ENCODE results near the gene TMEM8B. TPM values are rescaled to one million over a fixed set of nuclear protein-coding genes. Genes with fewer than 3 reads are reported as not detected.

Gene TMEM8B
- total and polyA plus RNA-seq, 2 of the 8 experiments (the other 6 are each of a cell fraction or from before 2014, with no cell fraction given) = 7.5 to 10.4 TPM

- no peak for FAIRE-seq
- H3K23ac ChIP-seq (ENCODE audit: insufficient read length) = no peak overlapping the region
- H2BK15ac ChIP-seq (ENCODE audit: low read length) = no peak overlapping the region
- H4K20me1 ChIP-seq (replicated peaks in 1 of 2; ENCODE audit: control insufficient read depth in 1 of 2, insufficient read depth in 2 of 2, low read length in 2 of 2) = peaks cover 0 to 2% of the 10 kb centered on the region in 2 experiments
- no peak overlapping the region for H3K4me3 ChIP-seq (ENCODE audit: extremely low read depth in 1 of 4, insufficient read depth in 2 of 4, low read depth in 3 of 4, low read length in 4 of 4)
- H3K4me2 ChIP-seq (ENCODE audit: insufficient read depth in 1 of 2, low read depth in 2 of 2, low read length in 2 of 2) = no peak overlapping the region
- H3K9ac ChIP-seq (replicated peaks in 1 of 4; ENCODE audit: extremely low read depth in 1 of 4, low read depth in 3 of 4, low read length in 3 of 4) = peak overlapping the region in 1 of 4 experiments; percentile 11; a peak in 1 of 7 replicates
- no peak overlapping the region for H2BK120ac ChIP-seq (replicated peaks; ENCODE audit: low read depth, low read length)
- no peak overlapping the region for H3K14ac ChIP-seq (ENCODE audit: insufficient read length)
- peaks cover 0 to 4% (median 0%) of the 10 kb centered on the region in 4 experiments; a peak in 3 of 8 replicates for H3K36me3 ChIP-seq (ENCODE audit: control insufficient read depth in 2 of 4, insufficient read depth in 4 of 4, low read length in 3 of 4)
- no peak overlapping the region for H3K4ac ChIP-seq (replicated peaks; ENCODE audit: insufficient read length, low read depth, low read length)
- H3K9me3 ChIP-seq (ENCODE audit: insufficient read depth in 2 of 2, low read depth in 1 of 2, low read length in 1 of 2) = no peaks in the 10 kb centered on the region
- H2AFZ ChIP-seq (ENCODE audit: low read length) = no peak overlapping the region
- no peak overlapping the region for H3K18ac ChIP-seq (ENCODE audit: extremely low read depth, low read length)
- H2BK12ac ChIP-seq (ENCODE audit: low read depth, low read length) = no peak overlapping the region
- H4K5ac ChIP-seq (ENCODE audit: insufficient read length, low read depth, low read length) = no peak overlapping the region
- 84% methylated on average over 4 of the region's 4 CpGs; no CpG with 5 or more reads in 1 of the 2 experiments for WGBS, 2 experiments (ENCODE audit: extremely low coverage in 1 of 2, insufficient coverage in 1 of 2, insufficient read length in 1 of 2, insufficient replicate concordance in 2 of 2, low coverage in 1 of 2, low lambda C conversion rate in 2 of 2, missing lambda C conversion rate in 1 of 2)
- H3K79me1 ChIP-seq (ENCODE audit: low read depth, low read length) = no peaks in the 10 kb centered on the region
- POLR2A ChIA-PET (ENCODE audit: partially characterized antibody) = interaction anchor here (1.1 to 1.5 kb wide), 4 partner anchors 9 to 22 kb away, joined by 3 read pairs; partner anchors contain the start of gene HINT2
- no peaks in the 10 kb centered on the region for H3K27me3 ChIP-seq (replicated peaks in 1 of 4; ENCODE audit: control insufficient read depth in 3 of 4, extremely low read depth in 1 of 4, insufficient read depth in 3 of 4, low read length in 3 of 4)
- H2BK5ac ChIP-seq (ENCODE audit: low read depth, low read length) = no peak overlapping the region
- no peaks in the 10 kb centered on the region; the same call in 1 of the 2 replicates for H3K23me2 ChIP-seq (ENCODE audit: low read depth, low read length)
- no peaks in the 10 kb centered on the region for H3K4me1 ChIP-seq (replicated peaks in 1 of 4; ENCODE audit: control insufficient read depth in 3 of 4, insufficient read depth in 4 of 4, low read length in 3 of 4)
- no peak overlapping the region for H2AK5ac ChIP-seq (ENCODE audit: low read depth, low read length)
- H4K8ac ChIP-seq (ENCODE audit: extremely low read depth, insufficient read depth, low read length) = no peak overlapping the region
- DNase-seq (ENCODE audit: low read depth in 1 of 2, low spot score in 2 of 2) = no peak
- H3K27ac ChIP-seq (ENCODE audit: low read depth, low read length) = no peak overlapping the region
- no peak overlapping the region for H4K91ac ChIP-seq (replicated peaks; ENCODE audit: insufficient read length, low read length)
- H3K79me2 ChIP-seq (ENCODE audit: control insufficient read depth in 1 of 2, insufficient read depth in 2 of 2, low read length in 2 of 2) = no peaks in the 10 kb centered on the region
- CTCF ChIA-PET (ENCODE audit: partially characterized antibody) = interaction anchor here (0.6 to 4.8 kb wide), 7 partner anchors 8 to 37 kb away, joined by 3 to 18 read pairs (median 3); partner anchors contain the start of genes HINT2 and SPAG8
- H3K56ac ChIP-seq (replicated peaks; ENCODE audit: insufficient read length, low read depth, low read length) = no peak overlapping the region
- no peak overlapping the region for H2BK20ac ChIP-seq (ENCODE audit: low read length)
- TF ChIP-seq CTBP2 (IDR thresholded peaks at IDR 0.05; ENCODE audit: borderline replicate concordance, insufficient read depth, insufficient read length, low read length) (no peak), TEAD4 (IDR thresholded peaks at IDR 0.05; ENCODE audit: low read depth, low read length) (no peak), CHD1 (IDR thresholded peaks at IDR 0.05; ENCODE audit: low read depth, low read length) (no peak), GABPA (IDR thresholded peaks at IDR 0.05; ENCODE audit: borderline replicate concordance, insufficient read depth, low read length) (no peak), RNF2 (IDR thresholded peaks at IDR 0.05; ENCODE audit: borderline replicate concordance, low read depth, low read length, missing control alignments, poor library complexity, severe bottlenecking) (no peak), SIX5 (IDR thresholded peaks at IDR 0.05; ENCODE audit: low read depth, low read length) (no peak), TBP (IDR thresholded peaks at IDR 0.05; ENCODE audit: low read depth, low read length) (no peak), SIRT6 (IDR thresholded peaks at IDR 0.05; ENCODE audit: low read length) (no peak), SUZ12 (IDR thresholded peaks at IDR 0.05; ENCODE audit: low read length) (no peak), POLR2AphosphoS5 (IDR thresholded peaks at IDR 0.05; ENCODE audit: low read depth, low read length) (no peak), CHD2 (IDR thresholded peaks at IDR 0.05; ENCODE audit: low read length) (no peak), EGR1 (IDR thresholded peaks at IDR 0.05; ENCODE audit: borderline replicate concordance, low read depth, low read length) (no peak), NRF1 (IDR thresholded peaks at IDR 0.05; ENCODE audit: low read depth, low read length) (no peak), CREB1 (IDR thresholded peaks at IDR 0.05) (no peak)
Measured at GRCh38 chr9:35798658-35799374, 30.2 kb upstream of the TMEM8B start.
